NCI-H345 treated with DMSO at 0.1 percent for 48 hours (cell line): ENCODE measurements around the gene CHST10.

Experiments
- DNase-seq: peaks from one replicate; lab custom pipeline; 2025; ENCODE audit not compliant: unreplicated experiment; lab: John Stamatoyannopoulos, UW

Gene CHST10

DNA sequence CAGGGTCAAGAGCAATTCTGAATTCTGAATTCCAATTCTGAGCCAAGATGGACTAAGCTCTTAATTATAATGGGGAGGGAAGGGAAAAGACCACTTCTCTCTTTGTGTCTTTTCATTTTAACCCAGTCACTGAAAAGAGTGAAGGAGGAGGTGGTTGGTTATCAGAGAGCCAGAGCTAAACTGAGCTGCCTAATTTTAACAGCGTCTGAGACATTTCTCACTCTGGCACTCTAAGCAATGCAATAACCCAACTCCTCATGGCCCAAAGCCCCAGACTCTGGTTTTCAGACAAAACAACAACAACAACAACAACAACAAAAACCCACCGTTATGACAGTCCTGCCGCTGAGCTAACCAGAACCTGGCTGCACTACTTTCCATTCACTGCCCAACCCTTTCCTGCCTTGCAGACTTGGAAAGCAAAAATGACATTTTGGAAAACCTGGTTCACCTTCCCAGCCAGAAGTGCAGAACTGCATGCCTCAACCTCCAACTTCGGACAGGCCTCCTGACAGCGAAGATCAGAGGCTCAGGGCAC is 1.0 kb downstream of the CHST10 start:
- no peak for DNase-seq

DNA sequence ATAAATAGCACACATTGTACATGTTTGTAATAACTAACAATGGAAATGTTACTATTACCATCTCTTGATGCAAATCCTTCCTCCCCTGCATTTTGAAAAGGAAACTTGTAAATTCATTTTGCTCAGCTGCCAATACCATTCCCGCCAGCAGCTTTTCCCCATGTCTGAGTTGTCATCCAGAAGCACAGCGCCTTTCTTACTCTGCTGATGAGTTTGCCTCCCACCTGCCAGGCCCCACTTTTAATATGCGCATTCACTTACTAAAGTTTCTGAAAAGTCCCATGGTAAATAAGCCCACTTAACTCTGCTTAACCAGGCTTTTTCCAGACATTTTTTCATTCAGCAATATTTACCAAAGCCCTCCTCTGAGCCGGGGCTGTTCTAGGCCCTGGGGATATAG is 3.9 kb downstream of the CHST10 start:
- DNase-seq: no peak

DNA sequence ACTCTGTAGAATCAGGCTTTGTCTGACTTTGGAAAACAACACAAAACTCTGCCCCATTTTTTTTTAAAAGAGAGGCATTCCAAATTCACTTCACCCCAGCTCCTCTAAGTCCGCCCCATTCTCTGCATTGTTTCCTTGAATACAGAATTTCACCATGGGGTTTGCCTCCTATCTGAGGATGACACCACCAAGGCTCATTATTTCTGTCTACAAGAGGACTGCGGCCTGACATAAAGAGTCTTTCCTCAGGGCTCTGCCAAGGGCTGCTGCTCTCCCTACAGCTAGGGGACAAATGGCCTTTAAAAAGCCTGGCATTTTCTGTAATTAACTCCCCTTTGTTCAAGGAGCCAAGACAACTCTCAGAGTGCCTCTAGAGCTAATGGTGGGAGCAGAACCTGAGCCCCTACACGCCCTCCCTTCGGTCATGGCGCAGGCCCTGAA is 4.6 kb downstream of the CHST10 start:
- no peak for DNase-seq

DNA sequence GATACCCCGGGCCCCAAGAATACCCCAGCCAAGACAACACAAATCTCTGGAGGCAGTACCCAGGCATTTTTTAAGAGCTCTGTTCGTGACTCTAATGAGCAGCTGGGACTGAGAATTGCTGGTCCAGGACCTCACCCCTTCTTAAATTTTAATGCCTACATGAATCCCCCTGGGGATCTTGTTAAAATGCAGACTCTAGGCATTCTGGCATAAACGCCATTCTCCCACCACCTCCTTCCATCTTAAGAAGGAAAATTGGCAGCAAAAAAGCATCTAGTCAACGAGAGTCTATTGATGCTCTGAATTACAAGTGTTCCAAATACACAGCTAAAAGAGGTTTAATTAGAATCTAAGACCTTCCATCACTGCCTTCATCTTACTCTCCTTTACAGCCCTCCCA is 5.0 kb downstream of the CHST10 start:
- DNase-seq: no peak

DNA sequence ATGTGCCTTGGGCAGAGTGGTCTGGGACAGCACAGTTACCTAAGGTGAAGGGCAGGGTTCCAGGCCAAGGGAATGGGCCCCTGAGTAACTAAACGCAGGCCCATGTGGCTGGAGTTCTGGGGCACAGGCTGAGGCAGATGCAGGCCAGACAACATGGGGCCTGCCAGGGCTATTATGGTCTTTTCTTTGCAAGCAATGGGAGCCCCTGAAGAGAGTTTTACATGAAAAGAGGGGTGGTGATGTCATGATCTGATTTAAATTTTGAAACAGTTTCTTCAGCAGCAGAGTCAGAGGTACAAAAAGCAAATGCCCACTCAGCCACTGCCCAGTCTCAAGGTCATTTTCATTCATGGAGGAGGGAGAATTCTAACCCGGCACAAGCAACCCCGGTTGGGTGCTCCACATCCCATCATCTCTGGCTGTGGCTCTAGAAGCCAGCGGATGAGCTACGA is 5.6 kb downstream of the CHST10 start:
- no peak for DNase-seq

DNA sequence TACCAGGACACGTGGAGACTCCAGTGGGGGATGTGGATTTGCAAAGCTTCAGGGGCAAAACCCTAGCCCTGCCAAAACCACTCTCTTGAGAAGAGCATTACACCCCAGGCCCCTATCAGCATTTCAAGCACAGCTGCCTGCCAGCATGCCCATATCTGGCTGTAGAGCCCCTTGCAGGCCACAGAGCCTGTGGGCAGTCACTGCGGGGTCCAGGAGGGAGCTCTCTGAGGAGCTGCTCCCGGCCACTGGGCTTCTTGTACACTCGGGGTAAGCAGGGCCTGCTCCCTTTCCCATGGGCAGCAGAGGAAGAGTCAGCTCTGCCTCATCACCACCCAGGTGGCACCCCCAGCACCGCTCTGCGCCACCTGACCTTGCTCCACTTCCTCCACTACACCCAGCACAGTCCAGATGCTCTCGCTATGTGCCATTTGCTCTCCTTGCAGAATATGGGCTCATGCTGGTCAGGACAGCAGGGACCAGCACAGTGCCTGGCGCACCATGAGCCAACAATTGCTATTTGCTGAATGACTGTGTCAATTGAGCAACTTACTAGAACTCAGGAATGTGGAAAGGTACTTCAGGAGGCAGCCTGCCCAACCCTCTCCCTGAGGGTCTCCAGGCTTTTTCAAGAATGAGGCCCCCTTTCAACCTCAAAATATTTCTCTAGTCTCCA is 7.4 kb downstream of the CHST10 start:
- DNase-seq: no peak

DNA sequence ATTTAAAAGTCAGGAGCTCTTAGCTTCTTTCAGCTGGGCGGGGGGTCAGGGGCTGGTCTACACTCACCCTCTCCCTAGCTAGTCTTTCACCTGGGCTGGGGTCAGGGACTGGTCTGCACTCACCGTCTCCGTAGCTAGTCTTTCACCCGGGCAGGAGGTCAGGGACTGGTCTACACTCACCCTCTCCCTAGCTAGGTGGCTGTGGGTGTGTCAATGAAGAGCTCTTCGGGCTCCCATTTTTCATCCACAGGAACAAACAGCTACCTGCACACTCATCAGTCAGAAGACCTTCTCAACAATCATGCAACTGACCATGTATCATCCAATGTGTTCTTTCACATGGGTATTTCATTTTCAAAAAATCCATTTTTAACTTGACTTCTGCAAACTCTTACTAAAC is 8.0 kb downstream of the CHST10 start:
- no peak for DNase-seq

DNA sequence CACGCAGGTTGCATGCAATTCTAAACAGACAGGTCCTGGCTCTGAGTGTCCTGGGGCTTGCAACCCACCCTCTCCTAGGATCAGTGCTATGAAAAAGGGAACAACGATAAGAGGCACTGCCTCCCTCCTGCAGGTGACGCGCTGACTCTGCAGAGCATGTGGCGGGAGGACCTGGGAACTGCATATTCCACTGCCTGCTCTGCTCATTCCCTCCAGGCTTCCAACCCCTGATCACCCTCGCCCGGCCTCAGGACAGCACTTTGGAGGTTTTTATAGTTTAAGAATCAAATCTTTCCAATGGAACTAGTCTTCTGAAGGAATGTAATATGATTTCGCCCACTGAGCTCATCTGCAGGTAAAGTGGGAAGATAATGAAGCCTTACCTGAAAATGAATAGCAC is 8.5 kb downstream of the CHST10 start:
- no peak for DNase-seq

DNA sequence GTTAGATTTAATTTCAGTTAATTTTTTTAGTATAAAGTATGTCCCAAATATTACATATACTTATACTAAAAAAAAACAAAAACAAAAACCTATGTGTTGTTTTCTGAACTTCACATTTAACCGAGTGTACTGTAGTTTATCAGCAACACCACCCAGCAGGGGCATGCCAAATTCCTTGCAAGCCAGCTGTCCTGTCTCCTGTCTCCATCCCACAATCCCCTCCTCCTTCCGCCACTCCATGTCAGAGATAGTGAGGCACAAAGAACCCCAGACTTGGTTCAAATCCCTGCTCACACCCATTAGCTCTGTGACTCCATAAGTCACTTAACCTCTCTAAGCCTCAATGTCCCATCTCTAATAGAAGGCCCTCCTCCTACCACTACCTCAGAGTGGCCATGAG is 9.4 kb downstream of the CHST10 start:
- DNase-seq: no peak

DNA sequence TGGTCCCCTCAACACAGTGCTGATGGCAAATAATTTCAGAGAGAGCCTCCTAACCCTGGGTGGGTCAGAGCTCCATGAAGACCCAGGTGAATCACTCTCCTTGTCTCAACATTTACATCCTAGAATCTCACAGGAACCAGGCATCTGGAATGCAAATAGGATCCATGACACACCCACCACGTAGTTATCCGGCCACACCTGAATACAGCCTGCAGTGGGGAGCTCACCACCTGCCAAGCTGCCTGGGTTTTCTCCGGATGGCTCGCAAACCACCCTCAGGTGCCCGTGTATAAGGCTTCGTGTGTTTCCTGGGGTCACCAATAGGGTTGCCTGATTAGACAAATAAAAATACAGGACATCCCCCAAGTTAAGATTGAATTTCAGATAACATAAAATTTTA is 9.9 kb downstream of the CHST10 start:
- DNase-seq: no peak

DNA sequence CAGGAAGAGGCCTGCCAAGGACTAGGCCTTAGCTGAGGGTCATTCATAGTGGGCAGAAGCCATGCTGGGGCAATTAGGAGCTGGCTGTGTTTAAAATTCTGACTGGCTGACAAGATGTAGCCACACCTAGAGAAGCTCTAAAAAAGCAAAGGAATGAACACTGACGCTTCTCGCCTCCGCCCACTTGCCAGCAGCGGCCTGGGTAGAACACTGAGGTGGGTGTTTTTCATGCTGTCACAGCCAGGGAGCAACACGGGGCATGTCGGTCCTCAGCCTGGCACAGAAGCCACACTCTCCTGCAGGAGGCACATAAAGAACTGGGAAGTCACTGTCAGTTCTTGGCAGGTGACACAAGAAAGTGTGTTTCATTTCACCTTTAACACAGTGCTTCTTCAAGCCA is 10.4 kb downstream of the CHST10 start:
- DNase-seq: no peak

DNA sequence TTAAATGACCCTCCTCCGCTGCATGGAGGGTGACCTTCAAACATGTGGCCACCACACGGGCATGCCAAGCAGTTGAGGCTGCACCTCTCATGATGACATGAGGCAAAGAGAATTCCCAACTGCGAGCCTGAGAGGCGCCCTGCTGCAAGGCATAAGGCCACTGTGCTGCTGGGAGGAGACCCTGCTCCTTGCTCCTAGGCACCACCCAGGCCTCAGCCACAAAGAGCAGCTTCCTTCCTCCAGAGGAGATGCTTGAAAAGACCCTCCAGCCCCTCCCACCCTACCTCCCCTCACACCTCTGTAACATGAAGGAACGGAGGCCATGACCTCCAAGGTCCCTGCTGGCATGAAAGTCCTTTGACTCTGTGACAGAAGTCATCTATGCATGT is 11.4 kb downstream of the CHST10 start:
- no peak for DNase-seq

DNA sequence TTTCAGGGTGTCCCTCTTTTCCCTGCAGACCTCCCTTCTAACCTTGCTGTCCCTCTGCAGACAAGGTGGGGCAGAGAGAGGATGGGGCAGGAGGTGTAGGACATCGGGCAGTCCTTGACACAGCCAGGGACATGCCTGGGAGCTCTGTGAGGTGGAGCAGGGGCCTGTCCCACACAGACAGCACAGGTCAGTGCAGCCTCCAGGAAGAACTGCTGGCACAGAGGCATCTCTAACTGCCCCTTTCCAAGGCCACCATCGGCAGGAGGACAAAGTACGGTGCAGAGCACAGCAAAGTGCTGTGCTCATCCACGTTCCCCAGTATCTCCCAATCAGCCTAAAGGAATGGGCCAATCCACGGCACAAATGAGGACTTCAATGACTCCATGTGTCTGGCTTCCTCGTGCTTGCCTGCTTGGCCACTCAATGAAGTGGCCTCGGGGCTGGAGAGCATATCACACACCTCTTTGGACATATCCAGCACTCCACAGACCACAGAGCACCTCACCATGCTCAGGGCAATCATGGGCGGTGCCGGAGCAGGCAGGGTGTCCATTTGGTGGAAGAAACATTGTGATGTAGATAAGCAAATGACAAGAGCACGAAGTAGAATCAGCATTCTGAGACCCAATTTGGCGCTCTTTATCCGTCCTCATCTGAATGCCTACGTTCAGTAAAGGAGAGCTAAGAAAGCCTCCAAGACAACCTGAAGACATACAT is 11.9 kb downstream of the CHST10 start:
- DNase-seq: no peak

DNA sequence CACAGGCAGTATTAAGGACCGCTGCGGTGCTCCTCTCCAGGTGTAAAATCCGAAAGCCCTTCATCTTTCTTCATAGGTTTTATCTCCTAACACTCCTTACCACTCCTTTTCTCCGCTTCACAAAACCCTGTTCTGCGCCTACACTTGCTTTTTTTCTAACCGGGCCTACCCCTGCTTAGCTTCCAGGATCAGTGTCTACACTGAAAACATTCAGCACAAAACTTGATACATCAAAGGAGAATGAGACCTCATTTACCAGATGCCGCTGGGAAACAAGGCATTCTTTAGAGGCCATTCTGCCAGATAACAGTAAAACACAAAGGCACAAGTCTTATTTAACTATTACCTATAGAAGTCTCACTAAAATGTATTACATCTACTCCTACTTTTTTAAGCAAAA is 13.1 kb downstream of the CHST10 start:
- DNase-seq: no peak

DNA sequence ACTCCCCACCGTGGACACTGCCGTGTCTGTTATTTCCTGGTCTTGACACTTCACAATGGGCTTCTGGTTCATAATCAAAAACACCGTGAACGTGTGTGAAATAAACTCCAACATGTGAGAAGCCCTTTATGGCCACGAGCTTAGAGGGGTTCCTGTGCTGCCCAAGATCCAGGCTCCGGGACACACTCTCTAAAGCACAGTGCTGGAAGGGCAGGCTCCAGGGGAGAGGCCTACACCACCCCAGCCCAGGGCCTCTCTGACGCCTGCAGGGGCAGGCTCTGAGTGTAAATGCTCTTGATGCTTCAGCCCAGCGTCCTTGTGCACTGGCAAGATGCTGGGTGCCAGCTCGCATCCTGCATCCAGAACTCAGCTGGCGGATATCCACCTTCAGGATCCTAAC is 13.7 kb downstream of the CHST10 start:
- no peak for DNase-seq

DNA sequence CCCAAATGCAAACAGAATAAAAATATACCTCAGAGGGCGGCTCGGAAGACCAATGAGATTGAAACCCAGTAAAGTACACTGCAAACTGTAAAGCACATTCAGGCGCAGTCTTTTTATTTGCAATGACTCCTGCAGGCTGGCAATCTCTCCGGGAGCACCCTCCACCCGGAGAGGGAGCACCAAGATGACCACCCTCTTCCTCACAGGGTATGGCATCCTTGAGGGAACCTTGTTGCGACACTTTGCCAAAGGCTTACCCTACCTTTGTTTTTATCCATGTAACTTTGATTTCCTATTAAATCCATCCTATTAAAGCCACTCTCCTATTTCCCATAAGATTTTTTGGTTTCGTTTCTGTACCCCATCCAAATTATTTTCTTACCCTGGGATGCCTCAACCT is 16.2 kb downstream of the CHST10 start:
- no peak for DNase-seq

DNA sequence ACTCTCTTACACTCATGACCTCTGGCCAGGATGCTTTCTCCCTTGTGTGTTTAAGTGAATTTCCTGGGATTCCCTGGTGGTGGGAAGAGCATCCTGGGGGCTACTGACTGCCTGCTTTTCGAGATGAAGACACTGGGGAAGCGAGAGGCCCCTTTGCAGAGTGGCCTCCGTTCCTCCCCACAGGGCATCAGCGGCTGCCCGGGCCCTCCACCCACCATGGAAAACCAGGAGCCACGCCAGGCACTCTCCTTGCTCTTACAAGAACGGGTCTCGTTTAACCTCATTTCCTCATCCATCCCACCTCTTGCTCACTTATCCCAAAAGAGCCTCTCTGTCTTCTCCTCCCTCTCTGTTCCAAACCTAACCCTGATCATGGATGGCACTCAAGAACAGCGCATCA is 17.8 kb downstream of the CHST10 start:
- DNase-seq: no peak

DNA sequence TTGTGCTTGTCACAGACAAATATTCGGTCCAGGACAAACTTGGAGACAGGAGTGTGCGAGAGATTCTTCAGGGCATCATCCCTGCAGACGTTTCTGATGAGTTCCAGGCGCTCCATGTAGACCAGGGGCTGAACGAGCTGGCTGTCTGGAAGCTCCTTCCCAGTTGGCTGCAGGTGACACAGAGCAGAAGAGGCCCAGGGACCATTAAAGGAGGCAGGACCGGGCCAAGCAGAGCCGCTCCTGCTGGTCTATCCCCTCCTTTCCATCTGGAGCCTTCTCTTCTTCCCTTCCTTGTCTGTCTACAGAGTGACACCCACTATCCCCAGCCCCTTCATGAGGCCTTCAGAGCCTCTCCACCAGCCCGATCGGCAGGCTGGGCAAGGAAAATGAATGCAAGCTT is 19.5 kb downstream of the CHST10 start:
- no peak for DNase-seq

DNA sequence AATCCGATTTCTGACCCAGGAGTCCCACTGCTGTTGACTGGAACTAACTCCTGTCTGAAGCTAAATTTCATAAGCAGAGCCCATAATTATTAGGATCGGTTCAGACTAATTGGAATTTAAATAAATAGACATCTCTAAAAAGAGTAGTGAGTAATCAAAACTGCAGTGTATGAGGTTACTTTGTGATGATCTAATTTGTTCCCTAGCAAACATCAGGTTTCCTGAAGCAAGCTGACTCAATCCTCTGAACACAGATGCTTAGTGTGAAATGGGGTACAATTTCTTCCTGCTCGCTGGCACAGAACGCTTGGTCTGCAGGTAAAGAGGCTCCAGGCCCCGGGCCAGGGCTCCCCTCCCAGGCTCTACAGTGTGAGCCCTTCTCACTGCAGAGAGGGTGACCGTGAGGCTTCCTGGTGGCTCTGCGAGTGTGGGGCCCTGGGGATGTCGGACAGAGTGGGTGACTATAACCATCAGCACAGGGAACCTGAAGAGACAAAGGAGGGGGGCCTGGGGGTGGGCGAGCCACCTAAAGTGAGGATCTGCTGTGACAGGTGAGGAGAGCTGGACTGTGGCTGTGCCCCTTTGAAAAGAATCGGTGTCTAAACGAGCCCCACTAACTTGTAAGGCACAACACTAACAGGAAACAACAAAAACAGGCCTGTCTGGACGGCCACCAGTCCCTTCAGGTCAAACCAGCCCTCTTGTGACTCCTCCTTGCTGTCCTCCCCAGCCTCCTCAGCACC is 20.2 kb downstream of the CHST10 start:
- DNase-seq: no peak

DNA sequence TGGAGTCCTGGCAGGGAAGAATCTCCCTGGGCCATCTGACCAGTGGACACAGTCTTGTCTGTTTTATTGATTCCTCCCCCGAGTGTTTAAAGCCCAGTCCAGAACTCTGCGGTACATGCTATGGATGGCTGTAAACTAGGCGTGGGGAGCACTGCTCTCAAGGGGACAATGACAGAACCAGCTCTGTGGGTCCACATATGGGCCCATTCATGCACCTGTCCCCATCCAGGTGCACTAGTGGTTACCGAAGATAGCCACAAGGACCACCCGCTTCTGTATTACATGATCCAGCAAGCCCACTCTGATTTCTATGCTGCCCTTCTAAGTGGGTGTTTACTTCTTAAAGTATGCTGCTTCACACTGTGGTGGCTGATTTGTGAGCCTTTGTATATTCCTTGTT is 21.0 kb downstream of the CHST10 start:
- DNase-seq: no peak

DNA sequence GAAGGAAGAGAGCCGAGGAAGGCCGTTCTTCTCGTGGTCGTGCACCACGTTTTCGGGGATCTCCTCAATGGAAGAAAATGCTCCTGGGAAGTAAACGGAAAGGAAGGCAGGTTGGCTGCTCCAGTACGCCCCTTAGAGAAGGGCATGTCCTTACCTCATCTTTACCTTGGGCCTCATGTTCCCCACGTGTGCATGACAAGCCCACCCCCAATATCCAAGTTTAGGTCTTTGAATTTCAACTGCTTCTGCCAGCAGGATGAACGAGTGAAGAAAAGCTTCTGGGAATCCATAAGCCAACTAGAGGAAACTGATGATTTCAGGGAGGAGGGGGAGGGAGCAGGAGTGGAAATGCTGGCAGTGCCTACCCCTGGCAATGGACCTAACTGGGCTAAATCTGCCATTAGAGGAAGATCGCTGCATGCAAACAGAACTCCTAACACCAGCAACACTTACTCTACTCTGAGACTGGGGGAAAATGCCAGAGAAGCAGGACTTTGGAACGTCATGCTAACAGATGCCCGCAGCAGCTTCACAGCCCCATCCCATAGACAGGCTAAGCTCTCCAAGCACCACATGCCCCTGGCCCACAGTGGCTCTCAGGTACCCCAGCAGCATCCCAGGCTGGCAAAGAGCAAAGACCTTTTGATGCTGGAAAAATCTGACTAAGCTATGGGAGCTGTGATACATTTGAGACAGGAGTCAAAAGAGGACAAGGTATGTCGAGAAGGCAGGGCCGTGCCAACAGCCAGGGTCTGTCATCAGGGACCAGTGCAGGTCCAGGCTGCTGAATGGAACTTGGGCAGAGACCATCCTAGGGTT is 21.7 kb downstream of the CHST10 start:
- DNase-seq: no peak
